Activated naive CD4-positive, alpha-beta T cell treated with anti-CD3 and anti-CD28 coated beads, Interleukin-2, amount 50 U/mL, for 24 hours (primary cell): ENCODE results near the gene EOLA2.
"Not testable (repeated sequence)": the region's sequence is repeated elsewhere in the genome, so short reads cannot be mapped to it uniquely, and the experiment has no call there.

ENCODE experiments used
- H3K27ac Mint-ChIP-seq: one replicate; pipeline ENCODE4 v1.8.0; 2021; ENCODE audit warnings: mild to moderate bottlenecking, mixed read lengths
- H3K27me3 Mint-ChIP-seq: one replicate; pipeline ENCODE4 v1.8.0; 2021; ENCODE audit warnings: mixed read lengths
- H3K36me3 Mint-ChIP-seq: one replicate; pipeline ENCODE4 v1.8.0; 2021; ENCODE audit warnings: mixed read lengths
- H3K4me1 Mint-ChIP-seq: one replicate; pipeline ENCODE4 v1.8.0; 2021; ENCODE audit warnings: mixed read lengths
- H3K4me3 Mint-ChIP-seq: one replicate; pipeline ENCODE4 v1.8.0; 2021; ENCODE audit warnings: mild to moderate bottlenecking, mixed read lengths
- H3K9me3 Mint-ChIP-seq: one replicate; pipeline ENCODE4 v1.8.0; 2021; ENCODE audit warnings: mixed read lengths

EOLA2 gene

GRCh38 chrX:149916745-149917392, 21.4 kb downstream of the EOLA2 start:
- H3K4me1 Mint-ChIP-seq = no peaks in the 10 kb centered on the region

GRCh38 chrX:149910178-149910695, 28.1 kb downstream of the EOLA2 start:
- Mint-ChIP-seq H3K27me3 (no peaks in the 10 kb centered on the region), H3K36me3 (peaks cover 3% of the 10 kb centered on the region), H3K4me1 (no peaks in the 10 kb centered on the region), H3K4me3 (no peak overlapping the region), H3K27ac (no peak overlapping the region), H3K9me3 (peaks cover 6% of the 10 kb centered on the region)

More at GRCh38 chrX:149916745-149917392, 21.4 kb downstream of the EOLA2 start:
- Mint-ChIP-seq H3K27ac (no peak overlapping the region), H3K36me3 (no peaks in the 10 kb centered on the region), H3K9me3 (peaks cover 6% of the 10 kb centered on the region), H3K4me3 (no peak overlapping the region), H3K27me3 (no peaks in the 10 kb centered on the region)

- Mint-ChIP-seq H3K27ac (no peak overlapping the region), H3K4me1 (no peaks in the 10 kb centered on the region), H3K36me3 (peaks cover 3% of the 10 kb centered on the region), H3K4me3 (no peak overlapping the region), H3K27me3 (no peaks in the 10 kb centered on the region), H3K9me3 (peaks cover 6% of the 10 kb centered on the region)
Observed at GRCh38 chrX:149909324-149910177, 28.7 kb downstream of the EOLA2 start.

- peaks cover 6% of the 10 kb centered on the region for H3K9me3 Mint-ChIP-seq
- no peak overlapping the region for H3K27ac Mint-ChIP-seq
- peaks cover 3% of the 10 kb centered on the region for H3K36me3 Mint-ChIP-seq
- H3K4me3 Mint-ChIP-seq = no peak overlapping the region
- peaks cover 4% of the 10 kb centered on the region for H3K4me1 Mint-ChIP-seq
- no peaks in the 10 kb centered on the region for H3K27me3 Mint-ChIP-seq
Observed at GRCh38 chrX:149908727-149909126, 29.6 kb downstream of the EOLA2 start.

- Mint-ChIP-seq H3K9me3 (peaks cover 6% of the 10 kb centered on the region), H3K27me3 (no peaks in the 10 kb centered on the region), H3K4me3 (no peak overlapping the region), H3K4me1 (peaks cover 4% of the 10 kb centered on the region), H3K36me3 (peaks cover 3% of the 10 kb centered on the region), H3K27ac (no peak overlapping the region)
Observed at GRCh38 chrX:149908308-149908707, 30.0 kb downstream of the EOLA2 start.

GRCh38 chrX:149903889-149904748, 34.2 kb downstream of the EOLA2 start:
- Mint-ChIP-seq H3K36me3 (peaks cover 3% of the 10 kb centered on the region), H3K27me3 (peaks cover 2% of the 10 kb centered on the region), H3K9me3 (no peaks in the 10 kb centered on the region), H3K4me1 (peaks cover 4% of the 10 kb centered on the region), H3K27ac (no peak overlapping the region), H3K4me3 (no peak overlapping the region)

GRCh38 chrX:149898554-149898953, 39.7 kb downstream of the EOLA2 start:
- no peaks in the 10 kb centered on the region for H3K36me3 Mint-ChIP-seq
- H3K4me3 Mint-ChIP-seq = no peak overlapping the region
- peaks cover 3% of the 10 kb centered on the region for H3K27me3 Mint-ChIP-seq
- no peaks in the 10 kb centered on the region for H3K4me1 Mint-ChIP-seq
- no peak overlapping the region for H3K27ac Mint-ChIP-seq
- no peaks in the 10 kb centered on the region for H3K9me3 Mint-ChIP-seq

GRCh38 chrX:149890828-149891227, 47.5 kb downstream of the EOLA2 start:
- H3K4me3 Mint-ChIP-seq, H3K4me1 Mint-ChIP-seq, H3K9me3 Mint-ChIP-seq, H3K27ac Mint-ChIP-seq, H3K36me3 Mint-ChIP-seq, H3K27me3 Mint-ChIP-seq: not testable (repeated sequence)
